Right lobe of liver (tissue), 4 donors: Measurements from ENCODE around the gene RNPS1.

Source experiments
- CTCF ChIP-seq, 4 donors: fragments of 200-600 bp in 3 of 4; fragments of 450-650 bp in 1 of 4; IDR thresholded peaks; one replicate each; pipeline versions ENCODE4 v1.5.1 to v1.8.0; 2016 to 2022; ENCODE audit warnings: antibody characterized with exemption in 4 of 4, mild to moderate bottlenecking in 2 of 4
- POLR2A ChIP-seq: fragments of 450-650 bp; IDR thresholded peaks from one replicate; pipeline ENCODE4 v1.6.1; 2017; ENCODE audit warnings: antibody characterized with exemption, mild to moderate bottlenecking
- donor health status: DM: no; HTN: no; CAD: no.
- donor health status: DM: no; HTN: no; CAD: no.
- donor health status: DM: no; HTN: yes; CAD: no.

GRCh38 chr16:2284797-2285576 is 17.1 kb upstream of the RNPS1 start:
- no peak for TF ChIP-seq CTCF (IDR thresholded peaks at IDR 0.05)
- no peak for TF ChIP-seq POLR2A
